ENCODE results near the gene HECW1. TPM values are rescaled to one million over a fixed set of nuclear protein-coding genes. Genes with fewer than 3 reads are reported as not detected.

HECW1 gene
- total and polyA plus RNA-seq, 2 of the 8 experiments (the other 6 are each of a cell fraction or from before 2014, with no cell fraction given) = 2.9 to 12.7 TPM

DNA sequence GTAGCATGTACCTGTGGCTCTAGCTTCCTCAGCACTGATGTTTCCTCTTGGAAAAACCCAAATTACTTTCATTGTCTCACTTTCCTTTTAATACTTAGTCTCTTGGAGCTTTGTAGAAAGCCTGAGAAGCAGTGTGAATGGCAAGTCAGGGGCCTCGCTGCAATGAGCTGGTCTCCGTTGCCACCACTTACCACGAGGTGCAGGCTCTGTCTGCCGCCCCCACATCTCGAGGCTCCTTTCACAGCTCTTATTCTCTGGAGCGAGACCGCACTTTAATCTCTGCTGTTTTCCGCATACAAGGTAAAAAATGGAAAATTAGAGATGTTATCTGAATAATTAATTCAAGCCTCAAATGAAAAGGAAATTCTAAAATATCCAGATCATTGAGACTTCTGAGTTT lies 186.2 kb downstream of the HECW1 start (continued):
- TF ChIP-seq, protein P1, sequence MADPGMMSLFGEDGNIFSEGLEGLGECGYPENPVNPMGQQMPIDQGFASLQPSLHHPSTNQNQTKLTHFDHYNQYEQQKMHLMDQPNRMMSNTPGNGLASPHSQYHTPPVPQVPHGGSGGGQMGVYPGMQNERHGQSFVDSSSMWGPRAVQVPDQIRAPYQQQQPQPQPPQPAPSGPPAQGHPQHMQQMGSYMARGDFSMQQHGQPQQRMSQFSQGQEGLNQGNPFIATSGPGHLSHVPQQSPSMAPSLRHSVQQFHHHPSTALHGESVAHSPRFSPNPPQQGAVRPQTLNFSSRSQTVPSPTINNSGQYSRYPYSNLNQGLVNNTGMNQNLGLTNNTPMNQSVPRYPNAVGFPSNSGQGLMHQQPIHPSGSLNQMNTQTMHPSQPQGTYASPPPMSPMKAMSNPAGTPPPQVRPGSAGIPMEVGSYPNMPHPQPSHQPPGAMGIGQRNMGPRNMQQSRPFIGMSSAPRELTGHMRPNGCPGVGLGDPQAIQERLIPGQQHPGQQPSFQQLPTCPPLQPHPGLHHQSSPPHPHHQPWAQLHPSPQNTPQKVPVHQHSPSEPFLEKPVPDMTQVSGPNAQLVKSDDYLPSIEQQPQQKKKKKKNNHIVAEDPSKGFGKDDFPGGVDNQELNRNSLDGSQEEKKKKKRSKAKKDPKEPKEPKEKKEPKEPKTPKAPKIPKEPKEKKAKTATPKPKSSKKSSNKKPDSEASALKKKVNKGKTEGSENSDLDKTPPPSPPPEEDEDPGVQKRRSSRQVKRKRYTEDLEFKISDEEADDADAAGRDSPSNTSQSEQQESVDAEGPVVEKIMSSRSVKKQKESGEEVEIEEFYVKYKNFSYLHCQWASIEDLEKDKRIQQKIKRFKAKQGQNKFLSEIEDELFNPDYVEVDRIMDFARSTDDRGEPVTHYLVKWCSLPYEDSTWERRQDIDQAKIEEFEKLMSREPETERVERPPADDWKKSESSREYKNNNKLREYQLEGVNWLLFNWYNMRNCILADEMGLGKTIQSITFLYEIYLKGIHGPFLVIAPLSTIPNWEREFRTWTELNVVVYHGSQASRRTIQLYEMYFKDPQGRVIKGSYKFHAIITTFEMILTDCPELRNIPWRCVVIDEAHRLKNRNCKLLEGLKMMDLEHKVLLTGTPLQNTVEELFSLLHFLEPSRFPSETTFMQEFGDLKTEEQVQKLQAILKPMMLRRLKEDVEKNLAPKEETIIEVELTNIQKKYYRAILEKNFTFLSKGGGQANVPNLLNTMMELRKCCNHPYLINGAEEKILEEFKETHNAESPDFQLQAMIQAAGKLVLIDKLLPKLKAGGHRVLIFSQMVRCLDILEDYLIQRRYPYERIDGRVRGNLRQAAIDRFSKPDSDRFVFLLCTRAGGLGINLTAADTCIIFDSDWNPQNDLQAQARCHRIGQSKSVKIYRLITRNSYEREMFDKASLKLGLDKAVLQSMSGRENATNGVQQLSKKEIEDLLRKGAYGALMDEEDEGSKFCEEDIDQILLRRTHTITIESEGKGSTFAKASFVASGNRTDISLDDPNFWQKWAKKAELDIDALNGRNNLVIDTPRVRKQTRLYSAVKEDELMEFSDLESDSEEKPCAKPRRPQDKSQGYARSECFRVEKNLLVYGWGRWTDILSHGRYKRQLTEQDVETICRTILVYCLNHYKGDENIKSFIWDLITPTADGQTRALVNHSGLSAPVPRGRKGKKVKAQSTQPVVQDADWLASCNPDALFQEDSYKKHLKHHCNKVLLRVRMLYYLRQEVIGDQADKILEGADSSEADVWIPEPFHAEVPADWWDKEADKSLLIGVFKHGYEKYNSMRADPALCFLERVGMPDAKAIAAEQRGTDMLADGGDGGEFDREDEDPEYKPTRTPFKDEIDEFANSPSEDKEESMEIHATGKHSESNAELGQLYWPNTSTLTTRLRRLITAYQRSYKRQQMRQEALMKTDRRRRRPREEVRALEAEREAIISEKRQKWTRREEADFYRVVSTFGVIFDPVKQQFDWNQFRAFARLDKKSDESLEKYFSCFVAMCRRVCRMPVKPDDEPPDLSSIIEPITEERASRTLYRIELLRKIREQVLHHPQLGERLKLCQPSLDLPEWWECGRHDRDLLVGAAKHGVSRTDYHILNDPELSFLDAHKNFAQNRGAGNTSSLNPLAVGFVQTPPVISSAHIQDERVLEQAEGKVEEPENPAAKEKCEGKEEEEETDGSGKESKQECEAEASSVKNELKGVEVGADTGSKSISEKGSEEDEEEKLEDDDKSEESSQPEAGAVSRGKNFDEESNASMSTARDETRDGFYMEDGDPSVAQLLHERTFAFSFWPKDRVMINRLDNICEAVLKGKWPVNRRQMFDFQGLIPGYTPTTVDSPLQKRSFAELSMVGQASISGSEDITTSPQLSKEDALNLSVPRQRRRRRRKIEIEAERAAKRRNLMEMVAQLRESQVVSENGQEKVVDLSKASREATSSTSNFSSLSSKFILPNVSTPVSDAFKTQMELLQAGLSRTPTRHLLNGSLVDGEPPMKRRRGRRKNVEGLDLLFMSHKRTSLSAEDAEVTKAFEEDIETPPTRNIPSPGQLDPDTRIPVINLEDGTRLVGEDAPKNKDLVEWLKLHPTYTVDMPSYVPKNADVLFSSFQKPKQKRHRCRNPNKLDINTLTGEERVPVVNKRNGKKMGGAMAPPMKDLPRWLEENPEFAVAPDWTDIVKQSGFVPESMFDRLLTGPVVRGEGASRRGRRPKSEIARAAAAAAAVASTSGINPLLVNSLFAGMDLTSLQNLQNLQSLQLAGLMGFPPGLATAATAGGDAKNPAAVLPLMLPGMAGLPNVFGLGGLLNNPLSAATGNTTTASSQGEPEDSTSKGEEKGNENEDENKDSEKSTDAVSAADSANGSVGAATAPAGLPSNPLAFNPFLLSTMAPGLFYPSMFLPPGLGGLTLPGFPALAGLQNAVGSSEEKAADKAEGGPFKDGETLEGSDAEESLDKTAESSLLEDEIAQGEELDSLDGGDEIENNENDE (IDR thresholded peaks at IDR 0.05; ENCODE audit: insufficient replicate concordance, low read length) = no peak
- TF ChIP-seq ATF2 (IDR thresholded peaks at IDR 0.05; ENCODE audit: low read length) (no peak), KDM1A (IDR thresholded peaks at IDR 0.05; ENCODE audit: borderline replicate concordance, low read length) (no peak), USF2 (IDR thresholded peaks at IDR 0.05; ENCODE audit: low read length) (no peak), SIRT6 (IDR thresholded peaks at IDR 0.05; ENCODE audit: low read length) (no peak), RAD21 (IDR thresholded peaks at IDR 0.05 in 1 of 2, conservative IDR thresholded peaks at IDR 0.05 in 1 of 2; ENCODE audit: low read depth in 2 of 2, low read length in 2 of 2) (no peak), KDM5A (IDR thresholded peaks at IDR 0.05; ENCODE audit: low read length) (no peak), RXRA (IDR thresholded peaks at IDR 0.05; ENCODE audit: insufficient read depth, low read depth, low read length) (no peak)

Data from H1 (cell line).